Smooth muscle cell of the pulmonary artery (primary cell): Measurements from ENCODE around the gene ATP6V1E1. TPM values are rescaled to one million over a fixed set of nuclear protein-coding genes. Genes with fewer than 3 reads are reported as not detected.

Source experiments
- total RNA-seq: library from RNA; depleted of rRNA; stranded (reverse); fragments of >200 nt; gene quantifications from 2 replicates; pipeline ENCODE4 v1.2.3, GENCODE V29; 2014

The ATP6V1E1 gene
- total RNA-seq = 197 and 240 TPM in 2 replicates

DNA sequence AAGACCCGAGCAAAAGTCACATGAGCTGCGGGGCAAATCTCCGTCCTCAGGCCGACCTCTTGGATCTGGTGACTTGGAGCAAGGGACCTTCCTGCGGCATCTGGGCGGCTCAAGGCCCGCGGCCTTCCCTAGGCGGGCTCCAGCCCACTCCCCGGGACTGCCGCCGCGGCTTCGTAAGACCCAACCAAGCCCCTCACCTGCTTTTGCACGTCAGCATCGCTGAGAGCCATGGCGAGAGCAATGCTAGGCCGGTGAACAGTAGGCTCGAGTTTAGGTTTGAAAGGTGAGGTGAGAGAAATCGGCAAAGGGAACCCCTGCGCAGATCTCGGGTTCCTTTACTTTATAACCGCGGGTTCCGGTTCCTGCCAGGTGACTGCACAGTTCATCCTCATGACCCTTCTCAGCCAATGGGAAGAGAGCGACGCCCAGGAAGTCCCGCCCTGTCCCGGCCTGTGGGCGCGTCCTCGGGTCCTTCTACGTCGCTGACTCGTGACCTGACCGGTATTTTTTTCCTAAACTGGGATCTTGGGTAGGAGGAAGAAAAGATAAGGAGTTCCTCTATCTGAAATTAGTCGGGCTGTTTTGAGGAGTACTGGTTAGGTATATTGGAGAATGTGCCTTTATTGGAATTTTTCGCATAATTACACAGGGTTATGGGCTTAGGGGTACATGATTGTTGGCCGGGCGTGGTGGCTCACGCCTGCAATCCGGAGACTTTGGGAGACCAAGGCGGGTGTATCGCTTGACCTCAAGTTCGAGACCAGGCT, at the start of gene ATP6V1E1:
TSS of gene ATP6V1E1 (minus strand) at position 344 of the 767 bp plus-strand sequence. CDS start at position 230, 114 bp downstream.

DNA sequence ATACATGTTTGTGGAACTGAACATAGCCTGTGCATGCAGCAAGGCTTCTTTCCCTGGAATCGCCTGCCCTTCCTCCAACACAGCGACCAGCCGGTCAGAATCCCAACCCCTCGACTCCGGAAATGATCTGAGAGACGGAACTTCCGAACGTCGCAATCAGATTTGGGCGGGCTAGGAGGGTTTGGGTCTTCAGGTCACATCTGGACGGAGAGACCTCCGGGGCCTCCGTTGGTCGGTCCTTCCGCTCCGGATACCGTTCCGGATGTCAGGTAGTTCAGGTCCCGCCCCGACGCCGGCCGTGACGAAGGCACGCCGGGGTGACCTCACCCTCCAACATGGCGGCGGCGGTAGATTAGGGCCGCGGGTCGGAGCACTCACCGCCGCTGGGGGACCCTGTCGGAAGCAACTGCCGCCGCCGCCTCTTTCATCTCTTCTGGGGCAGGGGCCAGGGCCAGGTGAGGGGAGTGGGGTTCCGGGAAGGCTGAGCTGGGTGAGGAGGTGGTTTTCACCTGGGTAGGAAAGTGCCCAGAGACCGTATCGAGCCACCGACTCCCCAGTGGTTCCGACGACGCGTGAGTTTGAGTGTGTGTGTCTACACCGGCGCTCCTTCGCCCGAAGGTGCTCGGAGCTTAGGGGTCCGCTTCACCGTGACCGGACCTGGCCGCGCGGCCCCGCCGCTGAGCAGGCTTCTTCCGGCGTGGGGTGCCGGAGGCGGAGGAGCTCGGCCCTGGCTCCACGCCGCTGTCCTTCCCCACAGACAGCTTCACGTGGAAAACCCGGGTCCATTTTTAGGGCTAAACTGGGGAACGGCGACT, 10.1 kb upstream of the ATP6V1E1 start, which contains the start of gene BCL2L13:
TSS of gene BCL2L13 (plus strand) at position 326 of the 815 bp plus-strand sequence. CDS start 16,955 bp downstream, outside the sequence.

DNA sequence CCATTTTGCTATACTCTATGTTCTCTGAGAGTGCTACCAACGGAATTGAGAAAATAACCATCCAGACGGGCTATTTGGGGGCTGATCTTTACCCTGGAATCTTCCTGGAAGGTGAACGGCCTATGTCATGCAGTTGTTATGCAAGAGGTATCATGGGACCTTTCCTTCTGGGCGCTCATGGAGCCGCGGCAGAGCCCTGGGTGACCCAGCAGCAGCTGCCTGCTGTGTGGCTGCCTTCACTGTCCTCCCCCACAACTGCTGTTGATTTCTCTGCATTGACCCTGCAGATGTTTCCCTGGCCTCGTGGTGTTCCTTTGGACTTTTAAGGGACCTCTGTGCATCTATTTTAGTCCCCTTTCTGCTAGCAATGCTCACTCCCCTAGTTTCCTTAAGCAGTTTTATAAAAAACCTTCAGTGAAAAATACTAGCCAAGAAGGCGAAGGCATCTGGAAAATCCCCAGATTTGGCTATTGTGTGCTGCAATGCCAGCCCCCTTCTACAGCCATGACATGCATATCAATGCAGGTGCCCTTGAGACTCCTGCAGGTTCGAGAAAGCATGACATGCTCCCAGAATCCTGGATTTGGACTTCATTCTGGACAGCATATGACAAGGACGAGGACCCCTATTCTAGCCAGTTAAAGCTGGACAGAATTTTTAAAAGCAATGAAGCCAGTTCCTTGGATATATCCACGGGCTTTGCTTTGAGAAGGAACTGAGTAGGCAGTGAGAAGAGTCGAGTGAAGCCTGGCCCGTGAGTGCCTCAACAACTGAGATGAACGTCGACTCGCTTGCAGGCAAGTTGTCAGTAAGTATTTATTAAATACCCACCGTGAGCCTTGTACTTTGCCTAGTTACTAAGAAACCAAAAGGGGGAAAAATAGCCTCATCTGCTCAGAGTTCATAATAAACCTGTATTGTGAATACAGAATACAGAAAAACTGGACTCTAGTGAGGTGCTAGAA, 65.4 kb downstream of the ATP6V1E1 start, which contains the start of gene SLC25A18:
TSS of gene SLC25A18 (plus strand) at position 593 of the 965 bp plus-strand sequence. CDS start 16,447 bp downstream, outside the sequence.

Other genes with a start within 250 kb of the ATP6V1E1 start
- not detected in 2 replicates for gene SLC25A18, start 65.3 kb downstream of the ATP6V1E1 start, total RNA-seq
- 55.8 and 66.4 TPM in 2 replicates for gene BCL2L13, start 10.0 kb upstream of the ATP6V1E1 start, total RNA-seq
- 12.4 and 22.3 TPM in 2 replicates for gene BID, start 145.7 kb upstream of the ATP6V1E1 start, total RNA-seq